WTC11 (cell line): ENCODE results near the gene SRGAP1.
"Not testable (repeated sequence)": the region's sequence is repeated elsewhere in the genome, so short reads cannot be mapped to it uniquely, and the experiment has no call there.

Experiments
- CREM ChIP-seq: sonication (generic); formaldehyde crosslinking; IDR thresholded peaks from 2 replicates; pipeline ENCODE4 v1.8.1; 2022; ENCODE audit warnings: mild to moderate bottlenecking, missing genetic modification reagents, moderate library complexity
- HMGA2 ChIP-seq: fragments of 250-450 bp; sonication (Bioruptor Pico); IDR thresholded peaks from 2 replicates; pipeline ENCODE4 v1.4.0; 2021; ENCODE audit warnings: mild to moderate bottlenecking, moderate library complexity
- KAT7 ChIP-seq: sonication (generic); formaldehyde crosslinking; IDR thresholded peaks from 2 replicates; pipeline ENCODE4 v1.8.1; 2023; ENCODE audit warnings: missing genetic modification reagents, mild to moderate bottlenecking, borderline replicate concordance
- MXD4 ChIP-seq: fragments of 250-450 bp; sonication (Bioruptor Pico); IDR thresholded peaks from 2 replicates; pipeline ENCODE4 v1.8.0; 2021; ENCODE audit warnings: mild to moderate bottlenecking, moderate library complexity, borderline replicate concordance
- MYBL2 ChIP-seq: sonication (generic); formaldehyde crosslinking; IDR thresholded peaks from 2 replicates; pipeline ENCODE4 v1.8.1; 2023; ENCODE audit warnings: mild to moderate bottlenecking, moderate library complexity, missing genetic modification reagents
- NR2C2 ChIP-seq: sonication (generic); formaldehyde crosslinking; IDR thresholded peaks from 2 replicates; pipeline ENCODE4 v1.8.0; 2022; ENCODE audit warnings: mild to moderate bottlenecking, missing genetic modification reagents
- RELA ChIP-seq: sonication (generic); formaldehyde crosslinking; IDR thresholded peaks from 2 replicates; pipeline ENCODE4 v1.8.1; 2022; ENCODE audit warnings: missing genetic modification reagents, mild to moderate bottlenecking, borderline replicate concordance
- SMAD3 ChIP-seq: sonication (generic); formaldehyde crosslinking; IDR thresholded peaks from 2 replicates; pipeline ENCODE4 v1.8.0; 2022; ENCODE audit warnings: missing genetic modification reagents, mild to moderate bottlenecking, borderline replicate concordance
- ZNF416 ChIP-seq: fragments of 250-450 bp; sonication (Bioruptor Pico); IDR thresholded peaks from 2 replicates; pipeline ENCODE4 v1.9.0; 2021; ENCODE audit warnings: mild to moderate bottlenecking, inconsistent platforms
- TF ChIP-seq, protein P1 (sequence below): fragments of 200-600 bp; IDR thresholded peaks from 2 replicates; pipeline ENCODE4 v1.8.0; 2022; ENCODE audit warnings: antibody characterized with exemption
- TF ChIP-seq, protein P2 (sequence below): sonication (generic); formaldehyde crosslinking; IDR thresholded peaks from 2 replicates; pipeline ENCODE4 v1.8.0; 2022; ENCODE audit warnings: missing genetic modification reagents
- TF ChIP-seq, protein P3 (sequence below): sonication (generic); formaldehyde crosslinking; IDR thresholded peaks from 2 replicates; pipeline ENCODE4 v1.8.1; 2023; ENCODE audit warnings: mild to moderate bottlenecking, missing genetic modification reagents, moderate library complexity
- TF ChIP-seq, protein P4 (sequence below): sonication (generic); formaldehyde crosslinking; IDR thresholded peaks from 2 replicates; pipeline ENCODE4 v1.8.1; 2022; ENCODE audit warnings: missing genetic modification reagents, borderline replicate concordance

DNA sequence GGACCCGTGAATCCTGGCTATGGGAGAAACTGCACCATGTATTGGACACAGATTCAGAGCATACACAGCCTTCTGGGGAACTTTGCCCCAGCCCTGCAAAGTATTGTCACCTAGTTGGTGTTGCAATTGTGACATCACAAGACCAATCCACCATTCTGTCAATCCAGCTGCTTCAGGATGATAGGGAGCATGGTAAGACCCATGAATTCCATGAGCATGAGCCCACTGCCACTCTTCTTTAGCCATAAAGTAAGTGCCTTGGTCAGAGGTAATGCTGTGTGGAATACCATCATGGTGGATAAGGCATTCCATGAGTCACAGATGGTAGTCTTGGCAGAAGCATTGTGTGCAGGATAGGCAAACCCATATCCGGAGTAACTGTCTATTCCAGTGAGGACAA is 286.0 kb downstream of the SRGAP1 start:
- TF ChIP-seq HMGA2 (CRISPR knock-in tag); KAT7 (CRISPR knock-in tag); RELA (CRISPR knock-in tag); CREM; SMAD3 (CRISPR knock-in tag); ZNF416 (CRISPR knock-in tag); MXD4 (CRISPR knock-in tag); MYBL2 (CRISPR knock-in tag); NR2C2: not testable (repeated sequence)
- TF ChIP-seq, protein P1, sequence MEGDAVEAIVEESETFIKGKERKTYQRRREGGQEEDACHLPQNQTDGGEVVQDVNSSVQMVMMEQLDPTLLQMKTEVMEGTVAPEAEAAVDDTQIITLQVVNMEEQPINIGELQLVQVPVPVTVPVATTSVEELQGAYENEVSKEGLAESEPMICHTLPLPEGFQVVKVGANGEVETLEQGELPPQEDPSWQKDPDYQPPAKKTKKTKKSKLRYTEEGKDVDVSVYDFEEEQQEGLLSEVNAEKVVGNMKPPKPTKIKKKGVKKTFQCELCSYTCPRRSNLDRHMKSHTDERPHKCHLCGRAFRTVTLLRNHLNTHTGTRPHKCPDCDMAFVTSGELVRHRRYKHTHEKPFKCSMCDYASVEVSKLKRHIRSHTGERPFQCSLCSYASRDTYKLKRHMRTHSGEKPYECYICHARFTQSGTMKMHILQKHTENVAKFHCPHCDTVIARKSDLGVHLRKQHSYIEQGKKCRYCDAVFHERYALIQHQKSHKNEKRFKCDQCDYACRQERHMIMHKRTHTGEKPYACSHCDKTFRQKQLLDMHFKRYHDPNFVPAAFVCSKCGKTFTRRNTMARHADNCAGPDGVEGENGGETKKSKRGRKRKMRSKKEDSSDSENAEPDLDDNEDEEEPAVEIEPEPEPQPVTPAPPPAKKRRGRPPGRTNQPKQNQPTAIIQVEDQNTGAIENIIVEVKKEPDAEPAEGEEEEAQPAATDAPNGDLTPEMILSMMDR = not testable (repeated sequence)
- TF ChIP-seq, protein P2, sequence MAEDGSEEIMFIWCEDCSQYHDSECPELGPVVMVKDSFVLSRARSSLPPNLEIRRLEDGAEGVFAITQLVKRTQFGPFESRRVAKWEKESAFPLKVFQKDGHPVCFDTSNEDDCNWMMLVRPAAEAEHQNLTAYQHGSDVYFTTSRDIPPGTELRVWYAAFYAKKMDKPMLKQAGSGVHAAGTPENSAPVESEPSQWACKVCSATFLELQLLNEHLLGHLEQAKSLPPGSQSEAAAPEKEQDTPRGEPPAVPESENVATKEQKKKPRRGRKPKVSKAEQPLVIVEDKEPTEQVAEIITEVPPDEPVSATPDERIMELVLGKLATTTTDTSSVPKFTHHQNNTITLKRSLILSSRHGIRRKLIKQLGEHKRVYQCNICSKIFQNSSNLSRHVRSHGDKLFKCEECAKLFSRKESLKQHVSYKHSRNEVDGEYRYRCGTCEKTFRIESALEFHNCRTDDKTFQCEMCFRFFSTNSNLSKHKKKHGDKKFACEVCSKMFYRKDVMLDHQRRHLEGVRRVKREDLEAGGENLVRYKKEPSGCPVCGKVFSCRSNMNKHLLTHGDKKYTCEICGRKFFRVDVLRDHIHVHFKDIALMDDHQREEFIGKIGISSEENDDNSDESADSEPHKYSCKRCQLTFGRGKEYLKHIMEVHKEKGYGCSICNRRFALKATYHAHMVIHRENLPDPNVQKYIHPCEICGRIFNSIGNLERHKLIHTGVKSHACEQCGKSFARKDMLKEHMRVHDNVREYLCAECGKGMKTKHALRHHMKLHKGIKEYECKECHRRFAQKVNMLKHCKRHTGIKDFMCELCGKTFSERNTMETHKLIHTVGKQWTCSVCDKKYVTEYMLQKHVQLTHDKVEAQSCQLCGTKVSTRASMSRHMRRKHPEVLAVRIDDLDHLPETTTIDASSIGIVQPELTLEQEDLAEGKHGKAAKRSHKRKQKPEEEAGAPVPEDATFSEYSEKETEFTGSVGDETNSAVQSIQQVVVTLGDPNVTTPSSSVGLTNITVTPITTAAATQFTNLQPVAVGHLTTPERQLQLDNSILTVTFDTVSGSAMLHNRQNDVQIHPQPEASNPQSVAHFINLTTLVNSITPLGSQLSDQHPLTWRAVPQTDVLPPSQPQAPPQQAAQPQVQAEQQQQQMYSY (CRISPR knock-in tag) = not testable (repeated sequence)
- TF ChIP-seq, protein P3, sequence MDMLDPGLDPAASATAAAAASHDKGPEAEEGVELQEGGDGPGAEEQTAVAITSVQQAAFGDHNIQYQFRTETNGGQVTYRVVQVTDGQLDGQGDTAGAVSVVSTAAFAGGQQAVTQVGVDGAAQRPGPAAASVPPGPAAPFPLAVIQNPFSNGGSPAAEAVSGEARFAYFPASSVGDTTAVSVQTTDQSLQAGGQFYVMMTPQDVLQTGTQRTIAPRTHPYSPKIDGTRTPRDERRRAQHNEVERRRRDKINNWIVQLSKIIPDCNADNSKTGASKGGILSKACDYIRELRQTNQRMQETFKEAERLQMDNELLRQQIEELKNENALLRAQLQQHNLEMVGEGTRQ (CRISPR knock-in tag) = not testable (repeated sequence)
- TF ChIP-seq, protein P4, sequence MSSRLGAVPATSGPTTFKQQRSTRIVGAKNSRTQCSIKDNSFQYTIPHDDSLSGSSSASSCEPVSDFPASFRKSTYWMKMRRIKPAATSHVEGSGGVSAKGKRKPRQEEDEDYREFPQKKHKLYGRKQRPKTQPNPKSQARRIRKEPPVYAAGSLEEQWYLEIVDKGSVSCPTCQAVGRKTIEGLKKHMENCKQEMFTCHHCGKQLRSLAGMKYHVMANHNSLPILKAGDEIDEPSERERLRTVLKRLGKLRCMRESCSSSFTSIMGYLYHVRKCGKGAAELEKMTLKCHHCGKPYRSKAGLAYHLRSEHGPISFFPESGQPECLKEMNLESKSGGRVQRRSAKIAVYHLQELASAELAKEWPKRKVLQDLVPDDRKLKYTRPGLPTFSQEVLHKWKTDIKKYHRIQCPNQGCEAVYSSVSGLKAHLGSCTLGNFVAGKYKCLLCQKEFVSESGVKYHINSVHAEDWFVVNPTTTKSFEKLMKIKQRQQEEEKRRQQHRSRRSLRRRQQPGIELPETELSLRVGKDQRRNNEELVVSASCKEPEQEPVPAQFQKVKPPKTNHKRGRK (CRISPR knock-in tag) = not testable (repeated sequence)
